Right hindlimb (tissue), 1 donor: Measurements from ENCODE around the gene EPS8L1.
A peak's percentile ranks its signal among the peaks of the same experiment; 100 is the strongest.

ENCODE experiments used
- DNase-seq: peaks from one replicate; pipeline ENCODE4 v3.0.0-alpha.2; 2018

Gene EPS8L1

DNA sequence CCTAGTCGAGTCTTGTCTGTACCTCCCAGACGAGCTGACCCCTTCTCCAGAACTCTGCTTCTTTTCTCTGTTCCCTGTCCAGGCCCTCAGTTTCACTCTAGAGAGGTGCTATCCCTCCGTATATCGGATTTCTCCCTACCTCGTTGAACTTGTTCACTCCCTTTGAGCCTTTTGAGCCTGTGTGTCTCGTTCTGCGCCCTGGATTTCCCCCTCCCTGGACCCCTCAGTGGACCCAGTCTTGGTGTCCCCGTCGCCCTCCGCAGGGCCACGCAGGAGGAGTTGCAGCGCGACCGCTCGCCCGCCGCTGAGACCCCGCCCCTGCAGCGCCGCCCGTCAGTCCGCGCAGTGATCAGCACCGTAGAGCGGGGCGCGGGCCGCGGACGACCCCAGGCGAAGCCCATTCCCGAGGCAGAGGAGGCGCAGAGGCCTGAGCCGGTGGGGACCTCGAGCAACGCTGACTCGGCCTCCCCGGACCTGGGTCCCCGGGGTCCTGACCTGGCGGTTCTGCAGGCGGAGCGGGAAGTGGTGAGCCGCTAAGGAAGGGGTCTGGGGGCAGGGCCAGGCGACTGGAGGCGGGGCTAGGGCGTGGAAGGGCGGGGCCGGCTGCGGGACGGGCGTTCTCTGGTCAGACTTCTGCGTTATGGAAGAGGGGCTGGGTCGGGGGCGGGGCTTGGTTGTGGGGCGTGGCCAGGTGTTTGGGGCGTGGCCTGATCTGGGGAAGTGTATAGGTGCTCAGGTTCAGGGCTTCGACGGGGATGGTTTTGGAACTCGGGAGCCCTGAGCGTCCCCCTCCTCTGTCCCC is 5.5 kb downstream of the EPS8L1 start:
- DNase-seq: peak; percentile 82

DNA sequence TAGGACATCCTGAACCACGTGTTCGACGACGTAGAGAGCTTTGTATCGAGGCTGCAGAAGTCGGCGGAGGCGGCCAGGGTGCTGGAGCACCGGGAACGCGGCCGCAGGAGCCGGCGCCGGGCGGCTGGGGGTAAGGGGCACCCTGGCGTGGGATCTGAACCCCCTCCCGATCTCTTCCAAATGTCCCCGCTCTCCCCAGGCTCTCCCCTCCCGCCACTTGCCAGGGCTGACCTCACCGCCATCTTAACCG is 6.0 kb downstream of the EPS8L1 start:
- DNase-seq: no peak

DNA sequence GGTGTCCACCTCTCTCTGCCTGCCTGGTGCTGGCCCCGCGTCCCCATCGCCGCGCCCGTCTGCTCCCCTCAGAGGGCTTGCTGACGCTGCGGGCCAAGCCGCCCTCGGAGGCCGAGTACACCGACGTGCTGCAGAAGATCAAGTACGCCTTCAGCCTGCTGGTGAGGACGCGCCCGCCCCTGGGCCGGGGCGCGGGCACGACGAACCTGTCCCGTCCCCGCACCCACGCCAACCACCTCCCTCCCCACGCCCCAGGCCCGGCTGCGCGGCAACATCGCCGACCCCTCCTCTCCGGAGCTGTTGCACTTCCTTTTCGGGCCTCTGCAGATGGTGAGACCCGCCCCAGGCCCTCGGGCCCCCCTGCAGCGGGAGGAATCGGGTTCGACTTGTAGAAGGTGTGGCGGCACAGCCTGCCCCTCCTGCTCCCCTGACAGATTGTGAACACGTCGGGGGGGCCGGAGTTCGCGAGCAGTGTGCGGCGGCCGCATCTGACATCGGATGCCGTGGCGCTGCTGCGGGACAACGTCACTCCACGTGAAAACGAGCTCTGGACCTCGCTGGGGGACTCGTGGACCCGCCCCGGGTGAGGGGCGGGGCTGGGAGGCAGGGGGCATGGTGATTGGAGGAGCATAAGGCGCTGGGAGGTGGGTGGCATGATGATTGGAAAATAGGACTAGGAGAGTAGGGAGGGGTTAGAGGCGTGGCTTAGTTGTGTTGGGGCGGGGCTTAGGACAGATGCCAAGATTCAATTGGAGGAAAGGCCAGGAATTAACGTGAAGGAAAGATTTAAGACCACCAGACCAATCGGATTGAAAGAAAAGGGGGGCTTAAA is 6.6 kb downstream of the EPS8L1 start:
- no peak for DNase-seq

DNA sequence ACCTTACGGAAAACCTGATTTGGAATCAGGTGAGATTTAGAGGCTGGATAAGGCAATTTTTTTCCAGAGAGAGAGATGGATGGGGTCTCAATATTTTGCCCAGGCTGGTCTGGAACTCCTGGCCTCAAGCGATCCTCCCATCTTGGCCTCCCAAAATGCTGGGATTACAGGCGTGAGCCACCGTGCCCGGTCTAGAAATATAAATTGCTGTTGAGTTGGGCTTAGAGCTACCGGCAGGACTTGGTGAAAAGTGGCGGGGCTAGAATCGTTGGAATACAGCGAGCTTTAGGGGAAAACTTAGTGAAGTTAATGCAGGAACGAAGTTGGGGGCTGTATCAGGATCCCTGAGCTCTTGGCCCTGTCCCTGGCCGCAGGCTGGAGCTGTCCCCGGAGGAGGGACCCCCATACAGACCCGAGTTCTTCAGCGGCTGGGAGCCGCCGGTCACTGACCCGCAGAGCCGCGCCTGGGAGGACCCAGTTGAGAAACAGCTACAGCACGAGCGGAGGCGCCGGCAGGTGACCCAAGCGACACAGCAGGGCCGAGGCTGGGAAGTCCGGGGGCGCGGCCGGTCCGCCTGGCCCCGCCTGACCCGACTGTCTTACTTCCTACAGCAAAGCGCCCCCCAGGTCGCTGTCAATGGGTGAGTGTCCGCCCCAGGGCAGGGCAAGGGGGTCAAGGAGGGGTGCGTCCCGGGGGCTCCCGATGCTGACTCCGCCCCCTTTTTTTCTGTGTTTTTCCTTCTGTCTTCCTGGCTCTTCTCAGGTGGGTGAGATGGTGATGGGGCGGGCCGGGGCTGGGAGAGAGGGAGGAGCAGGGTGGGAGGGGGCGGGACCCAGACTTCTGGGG is 7.6 kb downstream of the EPS8L1 start:
- no peak for DNase-seq

DNA sequence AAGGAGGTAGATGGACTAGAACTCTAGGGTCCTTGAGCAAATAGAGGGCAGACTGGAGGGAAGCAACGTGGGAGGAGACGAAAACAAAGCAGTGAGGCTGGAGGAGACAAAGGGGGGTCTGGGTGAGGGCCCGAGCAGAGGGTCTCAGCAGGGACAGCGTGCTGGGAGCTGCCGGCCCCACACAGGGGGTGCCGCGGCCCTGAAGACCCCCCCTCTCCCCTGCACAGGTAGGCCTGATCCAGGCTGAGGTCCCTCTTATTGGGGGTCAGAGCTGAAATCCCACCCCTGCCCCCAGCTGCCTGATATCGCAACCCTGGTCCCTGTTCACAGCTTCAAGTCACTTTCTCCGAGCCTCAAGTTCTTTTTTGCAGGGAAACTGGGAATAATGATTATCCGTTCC is 8.7 kb downstream of the EPS8L1 start:
- DNase-seq: no peak

DNA sequence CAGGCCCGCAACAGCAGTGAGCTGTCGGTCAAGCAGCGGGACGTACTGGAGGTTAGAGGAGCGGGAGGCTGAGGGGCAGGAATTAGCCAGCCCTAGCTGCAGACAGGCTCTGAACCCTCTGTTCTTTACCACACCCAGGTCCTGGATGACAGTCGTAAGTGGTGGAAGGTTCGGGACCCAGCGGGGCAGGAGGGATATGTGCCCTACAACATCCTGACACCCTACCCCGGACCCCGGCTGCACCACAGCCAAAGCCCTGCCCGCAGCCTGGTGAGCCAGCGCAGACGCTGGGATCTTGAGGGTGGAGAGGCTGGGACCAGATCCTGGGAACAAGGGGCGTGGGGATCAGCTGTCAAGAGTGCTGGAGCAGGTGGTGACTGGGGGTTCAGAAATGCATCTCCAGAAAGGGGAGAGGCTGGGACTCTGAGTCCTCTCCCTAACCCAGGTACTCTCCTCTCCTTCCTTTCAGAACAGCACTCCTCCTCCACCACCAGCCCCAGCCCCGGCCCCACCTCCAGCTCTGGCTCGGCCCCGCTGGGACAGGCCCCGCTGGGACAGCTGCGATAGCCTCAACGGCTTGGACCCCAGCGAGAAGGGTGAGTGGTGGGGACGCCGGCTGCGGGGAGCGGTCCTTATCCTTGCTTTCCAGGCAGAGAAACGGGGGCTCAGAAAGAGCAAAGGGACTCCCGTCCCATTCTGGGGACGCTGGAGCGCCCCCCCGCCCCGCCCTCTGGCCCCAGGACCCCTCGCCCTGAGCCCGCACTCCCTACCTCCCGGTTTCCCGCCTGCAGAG is 10.4 kb downstream of the EPS8L1 start:
- DNase-seq: no peak

DNA sequence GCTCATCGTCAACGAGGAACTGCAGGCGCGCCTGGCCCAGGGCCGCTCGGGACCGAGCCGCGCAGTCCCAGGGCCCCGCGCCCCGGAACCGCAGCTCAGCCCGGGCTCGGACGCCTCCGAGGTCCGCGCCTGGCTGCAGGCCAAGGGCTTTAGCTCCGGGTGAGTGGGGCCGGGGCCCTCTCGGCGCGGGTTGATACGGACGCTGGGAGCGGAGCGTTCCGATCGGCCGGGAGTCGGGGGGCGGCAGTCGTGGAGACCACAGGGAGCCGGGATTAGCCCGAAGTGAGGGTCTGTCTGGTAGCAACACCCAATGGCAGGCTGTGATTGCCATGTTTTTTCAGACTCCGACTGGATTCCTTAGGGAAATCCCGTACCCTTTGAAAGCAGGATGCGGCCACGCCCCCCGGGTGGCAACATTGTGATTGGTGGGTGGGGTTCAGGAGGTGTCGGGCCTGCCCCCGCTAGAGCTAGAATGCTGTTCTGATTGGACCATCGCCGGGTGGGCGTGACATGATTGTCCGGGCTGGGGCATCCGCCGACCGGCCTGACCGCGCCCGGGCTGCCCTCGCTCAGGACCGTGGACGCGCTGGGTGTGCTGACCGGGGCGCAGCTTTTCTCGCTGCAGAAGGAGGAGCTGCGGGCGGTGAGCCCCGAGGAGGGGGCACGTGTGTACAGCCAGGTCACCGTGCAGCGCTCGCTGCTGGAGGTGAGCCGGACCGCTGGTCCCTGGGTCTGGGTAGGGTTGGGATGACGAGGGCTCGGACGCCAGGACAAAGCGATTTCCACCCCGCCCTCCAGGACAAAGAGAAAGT is 11.3 kb downstream of the EPS8L1 start:
- peak; percentile 89 for DNase-seq

DNA sequence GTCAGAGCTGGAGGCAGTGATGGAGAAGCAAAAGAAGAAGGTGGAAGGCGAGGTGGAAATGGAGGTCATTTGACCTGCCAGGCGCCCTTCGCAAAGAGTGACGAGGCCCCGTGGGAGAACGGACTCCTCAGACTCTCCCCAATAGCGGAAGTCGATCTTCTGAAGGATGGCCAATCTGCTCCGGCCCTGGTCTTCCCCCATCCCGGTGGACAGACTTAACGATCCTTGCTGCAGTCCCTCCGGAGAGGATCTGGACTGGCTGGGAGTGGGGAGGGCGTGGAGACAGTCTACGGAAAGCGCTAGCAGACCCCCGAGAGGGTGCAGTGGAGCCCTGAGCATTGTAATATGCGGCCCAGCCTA is 11.9 kb downstream of the EPS8L1 start:
- no peak for DNase-seq

DNA sequence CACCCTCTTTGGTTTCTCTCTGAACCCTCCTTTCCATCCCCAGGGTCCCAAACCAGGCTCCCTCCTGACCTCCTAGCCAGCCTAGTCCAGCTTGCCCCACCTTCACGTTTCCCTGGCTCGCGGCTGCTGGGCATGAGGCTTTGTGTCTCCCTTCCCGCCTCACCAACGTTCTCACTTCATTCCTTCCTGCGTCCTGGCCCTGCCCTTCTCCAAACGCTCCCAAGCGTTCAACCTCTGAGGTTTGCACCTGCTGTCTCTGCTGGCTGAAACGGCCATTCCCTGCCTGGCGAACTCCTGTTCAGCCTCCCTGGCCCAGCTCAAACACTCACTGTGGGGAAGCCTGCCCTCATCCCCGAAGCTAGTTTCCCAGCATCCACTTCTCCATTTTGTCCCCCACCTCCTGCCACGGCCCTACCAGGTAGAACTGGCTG is 12.4 kb downstream of the EPS8L1 start:
- no peak for DNase-seq

DNA sequence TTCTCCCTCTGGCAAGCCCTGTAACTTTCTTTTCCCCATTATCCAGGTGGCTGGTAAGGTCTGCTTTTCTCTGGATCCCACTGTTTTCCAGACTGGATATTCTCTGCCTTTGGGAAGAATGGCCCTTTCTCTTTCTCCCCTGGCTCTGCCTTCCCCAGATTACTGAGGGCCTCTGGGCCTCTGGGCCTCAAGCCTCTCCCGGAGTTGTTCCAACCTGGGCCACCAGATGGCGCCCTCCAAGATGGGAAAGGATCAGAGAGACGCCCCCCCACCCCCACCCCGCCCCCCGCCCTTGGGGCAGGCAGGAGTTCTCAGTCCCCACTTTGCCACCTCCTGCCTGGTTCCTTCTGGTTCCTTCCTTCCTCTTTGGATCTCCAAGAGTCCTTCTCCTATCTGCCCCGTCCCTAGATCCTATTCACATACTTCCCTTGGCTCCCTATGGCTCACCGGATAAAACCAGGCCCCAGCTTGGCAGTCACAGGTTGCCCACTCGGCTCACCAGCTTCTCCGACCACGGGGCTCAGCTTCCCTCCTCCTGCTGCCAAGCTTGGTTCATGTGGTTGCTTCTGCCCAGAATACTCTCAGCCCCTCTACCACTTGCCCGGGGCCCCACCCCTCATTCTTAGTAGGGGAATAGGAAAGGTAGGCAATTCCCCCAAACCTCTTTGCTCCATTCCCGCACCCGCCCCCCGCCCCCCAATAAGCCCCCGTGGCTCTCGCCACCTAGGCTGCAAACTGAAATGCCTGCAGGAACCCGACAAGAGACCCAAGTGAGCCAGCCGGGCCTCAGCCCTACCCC is 13.1 kb downstream of the EPS8L1 start:
- peak; percentile 81 for DNase-seq

DNA sequence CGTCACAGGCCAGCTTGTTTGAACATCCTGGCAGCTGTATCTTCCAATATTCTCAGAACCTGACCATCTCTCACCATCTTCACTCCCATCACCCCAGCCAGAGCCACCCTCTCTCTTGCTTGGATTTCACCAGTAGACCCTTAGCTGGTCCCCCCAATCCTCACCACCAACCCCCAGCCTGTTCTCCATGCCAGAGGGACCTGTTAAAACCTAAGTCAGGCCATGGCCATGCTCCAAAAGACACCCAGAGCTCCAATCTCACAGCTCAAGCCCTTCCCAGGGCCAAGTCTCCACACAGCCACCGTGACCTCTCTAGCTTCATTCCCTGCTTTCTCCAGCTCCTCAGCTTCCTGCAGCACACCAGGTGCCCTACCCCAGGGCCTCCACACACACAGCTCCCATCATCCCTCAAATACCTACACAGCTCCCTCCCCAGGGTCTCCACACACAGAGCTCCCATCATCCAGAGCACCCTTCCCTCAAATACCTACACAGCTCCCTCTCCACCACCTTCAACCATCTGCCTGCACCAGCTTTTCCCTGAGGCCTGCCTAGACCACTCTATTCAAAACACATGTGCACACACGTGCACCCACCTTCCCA is 13.8 kb downstream of the EPS8L1 start:
- no peak for DNase-seq

DNA sequence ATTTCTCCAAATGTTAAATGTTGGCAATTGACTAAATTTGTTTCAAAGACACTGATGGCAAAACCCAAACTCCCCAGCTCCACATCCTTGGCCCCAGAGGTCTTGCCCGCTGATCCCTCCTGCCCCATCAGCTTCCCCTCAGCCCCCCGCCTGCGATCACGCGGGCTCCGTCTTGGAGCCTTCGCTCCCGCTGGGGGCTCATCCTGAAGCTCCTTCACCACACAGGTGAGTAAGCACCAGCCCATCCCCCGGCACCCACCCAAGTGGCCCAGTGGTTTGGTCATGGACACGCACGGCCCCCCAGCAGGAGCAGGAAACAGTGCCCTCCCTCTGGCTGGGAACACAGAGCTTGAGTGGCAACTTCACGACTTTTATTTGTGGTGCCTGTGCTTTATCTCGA is 14.9 kb downstream of the EPS8L1 start:
- peak; percentile 17 for DNase-seq

DNA sequence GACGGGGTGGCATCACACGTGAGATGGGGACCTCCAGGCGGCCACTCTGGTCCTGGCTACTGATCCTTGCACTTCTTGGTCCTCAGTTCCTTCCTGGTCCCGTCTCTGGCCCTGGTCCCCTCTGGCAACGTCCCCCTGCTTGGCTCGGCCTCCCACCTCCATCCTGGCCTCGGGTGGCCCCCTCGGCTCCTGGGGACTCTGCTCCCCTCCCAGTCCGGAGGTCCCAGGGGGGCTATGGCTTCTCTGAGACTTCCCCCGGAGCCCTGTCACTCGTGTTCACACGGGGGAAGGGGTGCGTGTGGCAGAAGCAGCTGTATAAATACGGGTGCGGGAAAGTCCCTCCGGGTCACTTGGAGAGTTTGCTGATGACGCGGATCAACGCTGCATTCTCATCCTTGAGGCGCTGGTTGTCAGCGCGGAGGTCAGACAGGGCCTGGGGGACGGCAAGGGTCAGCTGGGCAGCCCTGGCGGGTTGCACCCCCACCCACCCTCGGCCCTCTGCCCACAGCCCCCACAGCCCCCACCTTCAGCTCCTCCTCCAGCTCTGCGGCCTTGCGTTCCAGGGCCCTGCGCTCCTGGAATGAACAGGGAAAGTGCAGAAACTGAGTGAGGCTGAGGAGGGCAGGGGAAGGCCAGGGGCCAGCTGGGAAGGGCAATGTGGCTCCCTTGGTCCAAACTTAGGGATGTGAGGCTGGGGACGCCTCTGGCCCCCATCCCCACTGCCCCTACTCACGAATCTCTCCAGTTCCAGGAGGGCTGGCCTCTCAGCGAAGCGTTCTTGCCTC is 15.6 kb downstream of the EPS8L1 start:
- DNase-seq: peak; percentile 23

DNA sequence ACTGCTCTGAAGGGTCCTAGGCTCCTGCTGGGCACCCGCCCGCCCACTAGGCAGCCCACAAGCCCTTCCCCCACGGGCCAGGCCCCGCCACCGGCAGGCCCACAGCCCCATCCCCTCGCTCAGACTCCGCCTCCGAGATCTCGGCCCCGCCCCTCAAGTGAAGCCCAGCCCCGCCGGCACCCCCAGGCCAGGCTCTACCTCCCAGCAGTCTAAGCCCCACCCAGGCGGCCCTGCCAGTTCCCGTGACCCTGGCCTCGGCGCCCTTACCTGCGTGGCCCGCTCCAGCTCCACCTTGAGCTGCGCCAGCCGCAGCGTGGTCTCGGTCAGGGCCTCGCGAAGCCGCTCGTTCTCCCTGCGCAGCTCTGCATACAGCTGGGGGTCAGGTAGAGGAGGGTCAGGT is 16.3 kb downstream of the EPS8L1 start:
- DNase-seq: peak; percentile 41

DNA sequence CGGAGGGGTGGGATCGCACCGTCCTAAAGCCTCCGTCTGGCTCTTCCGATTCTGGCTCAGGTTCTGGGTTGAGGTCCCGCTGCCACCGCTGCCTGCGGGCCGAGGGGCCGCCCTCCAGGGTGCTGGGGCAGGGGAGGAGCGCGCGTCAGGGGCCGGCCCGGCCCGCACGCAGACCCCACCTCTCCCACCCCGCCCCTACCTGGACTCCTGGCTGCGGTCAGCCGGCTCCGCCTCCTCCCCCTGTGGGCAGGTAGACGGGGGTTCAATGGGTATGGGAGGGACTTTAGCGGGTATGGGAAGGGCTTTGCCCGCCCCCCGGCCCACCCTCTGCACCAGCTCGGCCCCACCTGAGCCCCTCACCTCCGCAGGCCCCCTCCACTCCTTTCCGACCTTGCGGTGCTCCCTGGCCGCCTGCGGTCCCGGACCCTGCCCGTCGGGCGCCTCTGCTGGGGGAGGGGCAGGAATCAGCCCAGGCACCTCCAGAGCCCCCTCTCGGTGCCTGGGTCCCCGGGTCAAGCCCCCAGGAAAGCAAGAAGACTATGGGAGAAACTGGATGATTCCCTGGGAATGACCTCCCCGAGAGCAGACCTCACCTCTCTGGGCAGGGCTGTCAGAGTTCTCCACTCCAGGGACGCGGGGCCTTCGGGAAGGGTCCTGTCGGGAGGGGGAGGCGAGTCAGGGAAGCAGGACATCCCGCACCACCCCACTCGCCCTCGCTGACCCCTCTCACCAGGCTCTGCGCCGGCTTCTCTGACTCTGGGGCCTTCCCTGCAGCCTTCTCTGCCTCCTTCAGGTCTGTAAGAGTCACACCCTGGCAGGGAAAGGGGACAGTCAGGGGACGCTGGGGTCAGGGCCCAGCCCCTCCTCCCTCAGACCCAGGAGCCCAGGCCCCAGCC is 17.0 kb downstream of the EPS8L1 start:
- DNase-seq: peak; percentile 21

DNA sequence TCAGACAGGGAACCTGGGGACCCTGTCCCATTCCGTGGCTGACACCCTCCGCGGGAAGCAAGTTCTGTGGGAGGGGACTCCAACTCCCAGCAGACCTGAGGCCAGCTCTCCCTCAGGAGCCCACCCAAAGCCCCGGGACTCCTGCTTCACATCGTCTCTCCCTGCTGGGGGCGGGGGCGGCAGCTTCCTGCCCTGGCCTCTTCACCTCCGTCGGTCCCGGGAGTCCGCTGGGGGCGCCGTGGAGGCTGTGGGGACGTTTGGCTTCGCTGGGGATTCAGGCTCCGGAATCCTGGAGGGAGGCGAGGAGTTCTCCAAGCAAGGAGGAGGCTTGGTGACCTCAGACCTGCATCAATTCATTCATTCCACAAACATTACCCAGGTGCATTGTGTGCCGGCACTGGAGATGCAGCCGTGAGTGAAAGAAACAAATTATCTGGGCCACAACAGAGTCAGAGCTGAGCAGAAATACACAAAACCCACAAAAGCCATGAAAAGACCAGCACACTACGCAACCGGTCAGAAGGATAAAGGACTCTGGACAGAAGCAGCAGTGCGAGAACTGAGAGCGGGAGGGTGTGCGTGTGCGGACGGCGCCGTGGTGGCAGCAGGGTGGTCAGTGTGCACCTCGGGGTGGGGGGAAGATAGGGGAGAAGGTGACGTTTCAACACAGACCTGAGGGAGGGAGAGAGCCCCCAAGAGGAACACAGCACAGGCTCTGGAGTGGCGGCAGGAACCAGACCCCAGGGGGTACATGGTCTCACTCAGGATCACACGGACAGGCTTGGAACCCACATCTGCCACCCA is 19.0 kb downstream of the EPS8L1 start:
- DNase-seq: no peak

DNA sequence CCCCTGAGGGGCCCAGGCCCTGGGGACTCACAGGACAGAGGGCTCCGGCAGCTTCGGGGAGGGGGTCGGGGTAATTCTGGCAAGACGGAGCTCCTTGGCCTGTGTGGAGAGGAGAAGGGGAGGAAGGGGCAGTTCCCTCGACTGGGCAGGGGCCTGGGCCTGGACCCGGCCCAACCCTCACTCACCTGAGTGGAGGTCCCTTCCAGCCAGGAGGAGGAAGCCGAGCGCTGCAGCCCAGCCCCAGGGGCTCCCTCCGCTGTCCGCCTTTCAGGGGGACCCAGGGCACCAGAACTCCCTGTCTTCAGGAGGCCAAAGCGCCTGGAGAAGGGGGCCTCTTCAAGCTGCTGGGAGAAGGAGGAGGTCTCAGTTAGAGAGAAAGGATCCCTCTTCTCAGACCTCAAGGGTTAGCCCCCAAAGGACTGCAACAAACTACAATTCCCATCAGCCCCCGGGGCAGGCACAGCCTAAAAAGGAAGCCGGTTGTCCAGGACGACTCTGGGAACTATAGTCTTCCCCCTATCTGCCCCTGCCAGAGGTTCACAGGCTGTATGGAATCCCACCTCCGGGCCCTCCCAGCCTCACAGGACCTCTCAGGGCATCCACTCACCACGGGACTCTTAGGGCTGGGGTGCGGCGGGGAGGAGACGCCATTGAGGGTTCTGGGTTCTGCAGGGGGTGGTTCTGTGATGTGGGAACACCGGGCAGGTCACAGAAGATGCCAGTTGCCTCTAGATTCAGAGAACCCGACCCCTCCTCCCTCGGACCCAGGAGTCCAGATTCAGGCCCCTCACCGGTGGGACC is 19.8 kb downstream of the EPS8L1 start:
- DNase-seq: peak; percentile 30
